Stimulated activated naive CD8-positive, alpha-beta T cell treated with anti-CD3 and anti-CD28 coated beads, Interleukin-15, amount 100 ng/mL, for 72 hours (primary cell): Measurements from ENCODE around the gene ATP2C2.
"Not testable (repeated sequence)": the region's sequence is repeated elsewhere in the genome, so short reads cannot be mapped to it uniquely, and the experiment has no call there.

Source experiments
- ATAC-seq: fragments of 150-1000 bp; cut with Tn5 transposase; 2 replicates; pipeline ENCODE4 v1.10.0; 2021; ENCODE audit warnings: mild to moderate bottlenecking, moderate library complexity
- DNase-seq, 2 donors: peaks; one replicate each; pipeline ENCODE4 v3.0.0; 2021 to 2022
- H3K27ac Mint-ChIP-seq, 2 donors: one replicate each; pipeline ENCODE4 v1.8.0; 2022; ENCODE audit warnings: mild to moderate bottlenecking in 2 of 2, mixed read lengths in 2 of 2, moderate library complexity in 2 of 2
- H3K27me3 Mint-ChIP-seq: one replicate; pipeline ENCODE4 v1.8.0; 2022; ENCODE audit warnings: mixed read lengths
- H3K4me1 Mint-ChIP-seq: one replicate; pipeline ENCODE4 v1.8.0; 2022; ENCODE audit warnings: mild to moderate bottlenecking, mixed read lengths
- H3K4me3 Mint-ChIP-seq, 2 donors: one replicate each; pipeline ENCODE4 v1.8.0; 2022; ENCODE audit warnings: mild to moderate bottlenecking in 2 of 2, mixed read lengths in 2 of 2, moderate library complexity in 1 of 2
- H3K9me3 Mint-ChIP-seq, 2 donors: one replicate each; pipeline ENCODE4 v1.8.0; 2022; ENCODE audit warnings: mixed read lengths in 2 of 2

The ATP2C2 gene

DNA sequence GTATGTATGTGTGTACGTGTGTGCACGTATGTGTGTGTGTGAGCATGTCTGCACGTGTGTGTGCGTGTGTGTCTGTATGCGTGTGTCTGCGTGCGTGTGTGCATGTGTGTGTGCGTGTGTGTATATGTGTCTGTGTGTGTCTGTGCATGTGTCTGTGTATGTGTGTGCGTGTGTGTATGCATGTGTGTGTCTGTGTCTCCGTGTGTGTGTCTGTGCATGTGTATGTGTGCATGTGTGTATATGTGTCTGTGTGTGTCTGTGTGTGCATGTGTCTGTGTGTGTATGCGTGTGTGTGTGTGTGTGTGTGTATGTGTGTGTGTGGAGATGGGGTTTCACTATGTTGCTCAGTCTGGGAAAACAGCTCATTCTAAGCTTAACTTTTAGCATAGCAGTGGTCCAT, 43.9 kb downstream of the ATP2C2 start:
- H3K27me3 Mint-ChIP-seq = peaks cover 4% of the 10 kb centered on the region
- H3K9me3 Mint-ChIP-seq = no peaks in the 10 kb centered on the region
- DNase-seq (no peak), ATAC-seq (no peak)
- H3K4me1 Mint-ChIP-seq = peaks cover 4% of the 10 kb centered on the region
- H3K27ac Mint-ChIP-seq = no peak overlapping the region
- no peak overlapping the region for H3K4me3 Mint-ChIP-seq

DNA sequence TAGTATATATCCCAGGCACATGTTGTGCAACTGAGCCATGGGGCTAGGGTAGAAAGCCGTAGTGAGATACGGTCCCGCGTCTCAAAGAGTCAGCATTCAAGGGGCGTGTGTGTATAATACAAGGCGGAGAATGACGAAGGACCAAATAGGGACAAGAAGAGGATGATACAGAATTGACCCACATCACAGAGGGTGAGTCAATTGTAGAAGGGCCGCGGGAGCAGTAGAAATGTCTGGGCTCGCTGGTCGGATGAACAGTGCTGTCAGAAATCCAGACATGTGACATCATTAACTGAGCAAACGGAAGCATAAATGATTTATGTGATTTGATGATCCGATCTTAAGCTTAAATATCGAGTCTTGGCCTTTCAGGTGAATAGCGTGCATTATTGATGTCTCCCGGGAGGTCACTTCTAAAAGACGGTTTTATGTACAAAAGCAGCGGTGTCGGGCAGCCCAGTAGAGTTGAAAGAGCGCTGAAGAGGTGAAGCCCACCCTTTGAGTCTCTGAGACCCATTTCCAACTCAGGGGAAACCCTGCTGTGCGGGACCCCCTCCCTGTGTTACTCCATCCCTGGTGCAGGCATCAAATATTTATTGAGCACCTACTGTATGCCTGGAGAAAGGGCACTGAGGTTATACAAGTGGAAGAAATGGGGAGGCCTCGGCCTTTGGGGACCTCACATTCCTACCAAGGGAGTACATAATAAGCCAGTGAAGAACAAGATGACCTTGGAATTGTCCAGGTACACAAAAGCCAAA, 45.1 kb downstream of the ATP2C2 start:
- peaks cover 4% of the 10 kb centered on the region for H3K4me1 Mint-ChIP-seq
- H3K9me3 Mint-ChIP-seq = no peaks in the 10 kb centered on the region
- H3K27ac Mint-ChIP-seq = no peak overlapping the region
- ATAC-seq (no peak), DNase-seq (no peak)
- H3K4me3 Mint-ChIP-seq = no peak overlapping the region
- peaks cover 6% of the 10 kb centered on the region for H3K27me3 Mint-ChIP-seq

DNA sequence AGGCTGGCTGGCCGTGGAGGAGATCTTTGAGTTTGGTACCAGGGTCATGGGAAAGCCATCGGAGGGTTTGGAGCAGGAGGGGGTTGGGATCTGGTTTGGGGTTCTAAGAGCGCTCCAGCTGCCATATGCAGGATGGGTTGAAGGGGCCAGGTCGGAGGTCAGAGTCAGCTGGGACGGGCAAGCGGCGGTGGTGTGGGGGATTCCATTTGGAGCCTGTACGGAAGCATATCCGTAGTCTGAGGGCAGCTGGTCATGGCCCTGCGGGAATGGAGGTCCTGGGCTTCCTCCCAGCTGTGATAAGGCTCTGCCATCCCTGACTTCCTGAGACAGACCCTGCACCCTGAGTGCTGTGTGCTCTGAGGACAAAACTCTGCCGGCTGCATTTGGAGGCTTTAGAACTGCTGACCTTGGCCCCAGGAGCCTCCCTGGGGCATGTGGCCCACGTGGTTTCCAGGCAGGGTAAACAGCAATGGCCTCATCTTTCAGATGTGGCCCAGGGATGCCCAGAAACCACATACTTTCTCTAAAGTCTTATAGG, 46.5 kb downstream of the ATP2C2 start:
- Mint-ChIP-seq H3K9me3 (no peaks in the 10 kb centered on the region), H3K27ac (peak overlapping the region in 1 of 2 donors; percentile 34), H3K27me3 (peaks cover 19% of the 10 kb centered on the region), H3K4me1 (peaks cover 4% of the 10 kb centered on the region), H3K4me3 (no peak overlapping the region)
- DNase-seq (no peak), ATAC-seq (no peak)

DNA sequence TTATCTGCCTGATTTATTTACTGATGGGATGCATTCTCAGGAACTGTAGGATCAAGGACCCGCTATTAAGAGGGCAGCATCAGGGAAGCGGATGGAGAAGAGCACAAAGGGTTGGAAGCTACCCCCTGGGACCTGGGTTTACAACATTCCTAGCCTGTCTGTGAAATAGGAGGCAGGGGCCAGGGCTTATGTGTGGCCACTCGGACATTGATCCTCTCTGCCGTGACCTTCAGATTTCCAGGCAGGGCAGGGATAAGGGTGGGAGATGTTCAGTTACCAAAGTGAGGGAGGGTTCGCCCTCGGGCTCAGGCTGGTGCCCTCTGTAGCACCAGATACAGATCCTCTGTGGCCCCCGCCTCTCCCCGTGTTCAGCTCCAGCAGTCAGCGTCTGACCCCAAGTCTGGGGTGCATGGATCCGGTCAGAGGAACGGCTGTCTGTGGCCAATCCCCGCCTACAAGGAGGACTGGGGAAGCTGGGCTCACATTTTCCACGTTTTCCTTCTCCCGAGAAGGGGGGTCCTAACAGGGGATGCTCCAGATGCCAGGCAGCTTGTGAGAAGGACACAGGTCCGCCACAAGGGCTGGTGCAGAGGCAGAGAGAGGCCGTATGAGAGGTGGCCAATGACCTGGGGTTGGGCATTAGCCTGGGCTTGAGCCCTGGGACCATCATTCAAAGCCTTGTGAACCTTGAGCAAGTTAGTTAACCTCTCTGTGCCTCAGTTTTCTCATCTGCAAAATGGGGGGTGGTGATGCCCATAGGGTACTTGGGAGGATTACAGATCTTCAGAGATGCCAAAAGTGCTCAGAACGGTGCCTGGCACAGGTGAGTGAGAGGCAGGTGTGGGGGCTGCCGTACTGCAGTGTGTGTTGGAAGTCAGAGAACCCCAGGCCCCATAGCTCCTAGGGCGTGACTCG, 48.3 kb downstream of the ATP2C2 start:
- no peak overlapping the region for H3K27ac Mint-ChIP-seq
- DNase-seq (no peak), ATAC-seq (no peak)
- peaks cover 0 to 3% of the 10 kb centered on the region in 2 donors for H3K9me3 Mint-ChIP-seq
- H3K4me3 Mint-ChIP-seq = no peak overlapping the region
- peaks cover 27% of the 10 kb centered on the region for H3K27me3 Mint-ChIP-seq
- H3K4me1 Mint-ChIP-seq = peaks cover 19% of the 10 kb centered on the region

DNA sequence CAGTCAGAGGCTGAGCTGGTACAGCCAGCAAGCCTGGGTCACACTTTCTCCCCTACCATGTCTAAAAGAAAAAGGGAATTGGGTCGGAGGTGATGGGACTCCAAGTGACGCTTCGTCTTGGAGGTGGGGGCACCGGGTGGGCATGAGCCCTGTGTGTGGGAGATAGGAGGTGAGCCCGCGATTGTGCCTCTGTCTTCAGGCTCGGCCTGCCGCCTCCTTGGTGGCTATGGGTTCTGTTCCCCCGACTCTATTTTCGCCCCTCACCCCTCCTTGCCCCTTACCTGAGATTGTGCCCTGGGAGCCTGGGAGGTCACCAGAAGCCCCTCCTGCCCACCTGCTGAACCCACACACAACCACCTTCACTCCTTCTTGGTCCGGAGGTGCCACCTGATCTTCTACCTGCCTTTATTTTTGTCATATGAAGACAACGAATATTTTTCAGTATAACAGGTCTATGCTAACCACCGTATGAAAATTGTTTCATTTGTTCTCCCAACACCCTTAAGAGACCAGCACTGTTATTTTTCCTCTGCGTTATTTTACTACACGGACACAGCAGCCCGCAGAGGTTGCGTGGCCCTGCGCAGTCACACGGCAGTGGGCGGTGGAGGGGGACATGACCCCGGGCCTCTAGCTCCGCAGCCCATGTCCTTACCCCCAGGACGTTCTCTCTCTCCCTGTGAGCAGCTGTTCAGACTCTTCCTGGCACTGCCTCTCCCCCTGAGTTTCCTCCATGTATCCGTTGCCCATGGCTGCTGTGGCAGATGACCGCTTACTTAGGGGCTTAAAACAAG, 49.9 kb downstream of the ATP2C2 start:
- H3K27me3 Mint-ChIP-seq = peaks cover 27% of the 10 kb centered on the region
- DNase-seq (no peak), ATAC-seq (no peak)
- H3K4me3 Mint-ChIP-seq = no peak overlapping the region
- H3K4me1 Mint-ChIP-seq = peaks cover 22% of the 10 kb centered on the region
- H3K9me3 Mint-ChIP-seq = peaks cover 0 to 17% of the 10 kb centered on the region in 2 donors
- peak overlapping the region in 1 of 2 donors; percentile 1 for H3K27ac Mint-ChIP-seq

DNA sequence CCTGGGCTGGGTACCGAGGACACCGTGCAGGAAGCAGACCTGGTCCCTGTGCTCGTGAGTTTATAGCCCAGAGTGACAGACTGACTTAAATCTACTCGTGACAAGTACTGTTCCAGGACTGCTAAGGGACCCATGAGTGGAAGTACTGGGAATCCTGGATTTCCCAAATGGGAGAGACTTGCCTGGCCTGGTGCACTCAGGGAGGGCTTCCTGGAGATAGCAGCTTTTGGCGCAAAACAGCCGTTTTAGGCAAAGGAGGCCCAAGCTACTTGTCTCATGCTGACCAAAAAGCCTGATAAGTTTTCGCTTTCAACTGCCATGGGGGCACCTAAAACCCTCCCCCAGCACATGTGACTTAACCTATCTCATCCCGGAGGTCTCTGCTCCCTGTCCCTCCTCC, 51.4 kb downstream of the ATP2C2 start:
- no peak for ATAC-seq
- no peak for DNase-seq
- Mint-ChIP-seq H3K27me3 (peaks cover 27% of the 10 kb centered on the region), H3K4me3 (no peak overlapping the region), H3K27ac (no peak overlapping the region), H3K9me3 (peaks cover 0 to 25% of the 10 kb centered on the region in 2 donors), H3K4me1 (peaks cover 18% of the 10 kb centered on the region)

DNA sequence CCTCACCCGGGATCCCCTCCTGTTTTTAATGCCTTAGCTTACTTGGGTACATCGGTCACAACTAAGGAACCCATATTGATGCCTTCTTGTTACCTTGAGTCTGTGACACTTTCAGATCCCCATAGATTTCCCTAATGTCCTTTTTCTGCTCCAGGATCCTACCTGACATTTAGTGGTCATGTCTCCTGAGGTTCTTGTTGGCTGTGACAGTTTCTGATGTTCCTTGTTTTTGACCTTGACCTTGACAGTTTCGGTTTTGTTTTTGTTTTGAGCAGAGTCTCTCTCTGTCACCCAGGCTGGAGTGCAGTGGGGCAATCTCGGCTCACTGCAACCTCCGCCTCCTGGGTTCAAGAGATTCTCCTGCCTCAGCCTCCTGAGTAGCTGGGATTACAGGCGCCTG, 52.2 kb downstream of the ATP2C2 start:
- Mint-ChIP-seq H3K27me3 (peaks cover 27% of the 10 kb centered on the region), H3K9me3 (peaks cover 0 to 25% of the 10 kb centered on the region in 2 donors), H3K27ac (peak overlapping the region; percentile 16 to 84), H3K4me1 (peaks cover 18% of the 10 kb centered on the region)
- not testable (repeated sequence) for H3K4me3 Mint-ChIP-seq, DNase-seq, ATAC-seq

DNA sequence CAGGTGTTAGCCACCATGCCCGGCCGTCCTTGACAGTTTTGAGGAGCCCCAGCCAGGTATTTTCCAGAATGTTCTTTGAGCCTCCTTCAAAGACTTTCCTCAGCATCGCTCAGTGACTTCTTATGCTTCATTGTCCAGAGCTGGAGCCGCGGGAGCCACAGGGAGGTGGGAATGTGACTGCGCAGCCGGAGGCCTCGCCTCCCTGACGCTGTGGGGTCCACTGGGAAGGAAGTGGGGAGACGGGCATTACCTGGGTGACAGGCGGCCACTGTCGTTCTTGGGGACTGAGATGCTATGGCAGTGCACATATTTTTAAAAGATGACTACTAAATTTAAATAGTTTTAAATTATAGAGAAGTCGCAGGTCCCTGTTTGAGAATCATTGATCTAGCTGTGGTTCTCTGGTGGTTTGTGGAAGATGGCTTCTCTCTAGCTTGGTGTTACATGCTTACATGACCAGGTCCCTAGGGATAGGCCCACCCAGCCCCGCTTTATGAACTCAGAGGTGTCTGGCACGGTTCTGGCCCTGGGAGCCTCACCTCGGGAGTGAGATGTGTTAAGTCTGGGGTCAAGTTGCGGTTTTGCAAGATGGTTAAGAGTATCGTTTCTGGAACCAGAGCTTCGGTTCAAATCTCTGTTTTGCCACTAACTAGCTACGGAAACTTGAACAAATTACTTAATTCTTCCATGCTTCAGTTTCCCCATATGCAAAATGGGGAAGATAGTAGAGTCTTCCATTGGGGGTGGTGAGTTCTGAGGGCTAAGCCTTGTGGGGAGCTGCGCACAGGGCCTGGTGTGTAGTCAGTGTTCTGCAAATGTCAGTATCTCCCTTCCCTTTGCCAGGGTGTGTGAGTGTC, 53.0 kb downstream of the ATP2C2 start:
- peak overlapping the region in 1 of 2 donors; percentile 15 for H3K27ac Mint-ChIP-seq
- peaks cover 0 to 25% of the 10 kb centered on the region in 2 donors for H3K9me3 Mint-ChIP-seq
- no peak overlapping the region for H3K4me3 Mint-ChIP-seq
- peaks cover 30% of the 10 kb centered on the region for H3K27me3 Mint-ChIP-seq
- peaks cover 18% of the 10 kb centered on the region for H3K4me1 Mint-ChIP-seq
- ATAC-seq (no peak), DNase-seq (no peak)

DNA sequence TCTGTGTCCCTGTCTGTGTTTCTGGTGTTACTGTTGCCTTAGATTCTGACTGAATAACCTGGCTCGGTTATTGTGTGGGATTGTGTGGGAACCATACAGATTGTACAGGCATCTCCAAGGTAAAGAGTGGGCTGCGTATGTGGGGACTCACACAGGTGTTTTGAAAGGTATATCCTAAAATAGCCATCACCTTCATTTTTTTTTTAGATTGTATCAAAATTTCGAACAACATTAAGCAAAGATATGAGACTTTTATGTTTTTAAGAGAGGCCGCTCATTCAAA, 53.5 kb downstream of the ATP2C2 start:
- Mint-ChIP-seq H3K27ac (peak overlapping the region in 1 of 2 donors; percentile 15), H3K4me3 (no peak overlapping the region), H3K9me3 (peaks cover 0 to 25% of the 10 kb centered on the region in 2 donors), H3K4me1 (peaks cover 18% of the 10 kb centered on the region), H3K27me3 (peaks cover 34% of the 10 kb centered on the region)
- no peak for DNase-seq
- ATAC-seq = no peak

DNA sequence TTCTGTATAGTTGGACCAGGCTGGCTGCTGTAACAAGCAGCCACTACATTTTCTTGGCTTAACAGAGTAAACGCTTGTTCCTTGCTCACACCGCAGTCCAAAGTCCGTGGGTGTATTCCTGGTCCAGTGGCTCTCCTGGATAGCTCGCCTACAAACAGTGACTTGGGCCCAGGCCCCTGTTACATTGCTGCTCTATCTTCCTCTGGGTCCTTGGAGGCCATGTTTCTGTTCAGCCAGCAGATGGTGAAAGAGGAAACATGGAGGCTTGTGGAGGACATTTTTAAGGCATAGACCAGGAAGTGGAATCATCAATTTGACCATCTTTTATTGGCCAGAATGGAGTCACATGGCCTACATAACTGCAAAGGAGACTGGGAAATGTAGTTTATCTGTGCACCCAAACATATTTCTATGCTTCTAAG, 55.1 kb downstream of the ATP2C2 start:
- Mint-ChIP-seq H3K27me3 (peaks cover 37% of the 10 kb centered on the region), H3K4me3 (no peak overlapping the region), H3K4me1 (peaks cover 18% of the 10 kb centered on the region), H3K9me3 (peaks cover 0 to 25% of the 10 kb centered on the region in 2 donors), H3K27ac (peak overlapping the region in 1 of 2 donors; percentile 81)
- DNase-seq (no peak), ATAC-seq (peak; percentile 73)

DNA sequence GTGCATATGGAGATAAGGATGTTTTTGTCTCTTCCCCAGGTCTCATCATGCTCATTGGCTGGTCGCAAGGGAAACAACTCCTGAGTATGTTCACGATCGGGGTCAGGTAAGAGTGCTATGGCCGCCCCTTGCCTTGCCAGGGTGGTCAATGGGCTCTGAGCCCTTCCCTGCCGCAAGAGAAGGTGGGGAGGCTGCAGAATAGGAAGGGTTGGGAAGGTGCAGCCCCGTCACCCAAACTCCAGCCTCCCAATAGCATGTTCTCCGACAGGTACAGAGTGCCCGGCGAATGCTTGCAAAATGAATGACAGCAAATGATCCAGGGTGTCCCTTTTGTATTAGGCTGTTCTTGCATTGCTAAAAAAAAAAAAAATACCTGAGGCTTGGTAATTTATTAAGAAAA, 57.4 kb downstream of the ATP2C2 start:
- ATAC-seq = no peak
- Mint-ChIP-seq H3K9me3 (peaks cover 0 to 25% of the 10 kb centered on the region in 2 donors), H3K27ac (no peak overlapping the region), H3K4me3 (no peak overlapping the region), H3K27me3 (peaks cover 16% of the 10 kb centered on the region), H3K4me1 (peaks cover 13% of the 10 kb centered on the region)
- DNase-seq = no peak

DNA sequence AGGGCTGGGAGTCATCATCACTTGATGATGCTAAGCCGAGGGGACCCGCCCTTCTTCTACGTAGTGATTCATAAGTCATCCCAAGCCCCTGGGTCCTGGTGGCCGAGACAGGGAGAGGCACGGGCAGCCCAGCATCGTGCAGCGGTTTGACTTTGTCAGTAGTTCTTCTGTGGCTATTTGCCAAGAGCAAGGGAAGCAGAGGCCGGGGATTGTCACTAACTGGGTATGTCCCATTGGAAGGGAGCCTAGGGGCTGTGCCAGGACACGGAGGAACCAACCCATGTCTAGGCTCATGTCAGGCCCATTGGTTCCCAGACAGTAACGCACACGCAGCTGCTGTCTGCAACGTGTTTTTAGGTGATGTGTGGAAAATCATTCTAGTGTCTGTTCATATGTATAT, 58.5 kb downstream of the ATP2C2 start:
- DNase-seq (no peak), ATAC-seq (no peak)
- Mint-ChIP-seq H3K27ac (no peak overlapping the region), H3K27me3 (peaks cover 16% of the 10 kb centered on the region), H3K4me1 (peaks cover 2% of the 10 kb centered on the region), H3K9me3 (peaks cover 0 to 20% of the 10 kb centered on the region in 2 donors), H3K4me3 (no peak overlapping the region)

DNA sequence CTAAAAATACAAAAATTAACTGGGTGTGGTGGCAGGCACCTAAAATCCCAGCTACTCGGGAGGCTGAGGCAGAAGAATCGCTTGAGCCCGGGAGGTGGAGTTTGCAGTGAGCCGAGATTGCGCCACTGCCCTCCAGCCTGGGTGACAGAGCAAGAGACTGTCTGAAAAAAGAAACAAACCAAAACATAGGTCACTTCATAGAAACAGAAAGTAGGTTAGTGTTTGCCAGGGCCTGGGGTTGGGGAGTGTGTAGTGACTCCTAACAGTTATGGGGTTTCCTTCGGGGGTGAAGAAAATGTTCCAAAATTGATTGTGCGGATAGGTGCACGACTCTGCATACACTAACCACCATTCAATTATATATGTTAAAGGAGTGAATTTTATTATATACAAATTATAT, 59.2 kb downstream of the ATP2C2 start:
- Mint-ChIP-seq H3K9me3 (peaks cover 0 to 14% of the 10 kb centered on the region in 2 donors), H3K27me3 (peaks cover 16% of the 10 kb centered on the region), H3K4me1 (no peaks in the 10 kb centered on the region), H3K4me3 (no peak overlapping the region), H3K27ac (no peak overlapping the region)
- no peak for ATAC-seq
- DNase-seq = no peak

DNA sequence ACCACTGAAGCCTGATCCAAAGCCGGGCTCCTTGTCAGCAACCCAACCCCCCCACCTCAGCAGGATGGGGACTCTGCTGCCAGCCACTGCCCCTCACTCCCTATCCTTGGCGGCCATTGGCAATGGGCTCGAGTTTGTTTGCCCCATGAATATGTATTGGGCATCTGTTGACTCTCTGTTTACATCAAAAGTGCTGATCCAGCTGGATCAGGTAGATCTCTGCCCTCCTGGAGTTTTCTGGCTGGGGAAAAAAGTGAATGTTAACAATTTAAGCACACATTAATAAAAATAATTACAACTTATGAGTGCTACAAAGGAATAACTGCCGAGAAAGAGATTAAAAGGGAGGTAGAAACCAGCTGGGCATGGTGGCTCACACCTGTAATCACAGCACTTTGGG, 62.5 kb downstream of the ATP2C2 start:
- Mint-ChIP-seq H3K27me3 (peaks cover 16% of the 10 kb centered on the region), H3K4me3 (no peak overlapping the region), H3K4me1 (no peaks in the 10 kb centered on the region), H3K9me3 (no peaks in the 10 kb centered on the region), H3K27ac (peak overlapping the region in 1 of 2 donors; percentile 46)
- ATAC-seq = no peak
- no peak for DNase-seq
